HEK293 (cell line): ENCODE results near the gene IKZF1.

Experiments used
- ZNF426 ChIP-seq: fragments of 450-650 bp; formaldehyde crosslinking; IDR thresholded peaks from 2 replicates; pipeline ENCODE4 v1.5.1; 2017; ENCODE audit warnings: missing biosample characterization, missing genetic modification characterization, mild to moderate bottlenecking, inconsistent platforms, moderate library complexity
- ZNF677 ChIP-seq: fragments of 450-650 bp; IDR thresholded peaks from 2 replicates; pipeline ENCODE4 v1.5.0; 2018; ENCODE audit warnings: missing biosample characterization, mild to moderate bottlenecking, missing genetic modification characterization, moderate library complexity
- TF ChIP-seq, protein P1 (sequence below): fragments of 450-650 bp; formaldehyde crosslinking; IDR thresholded peaks from 2 replicates; pipeline ENCODE4 v1.5.1; 2016; ENCODE audit warnings: missing biosample characterization, missing genetic modification characterization

DNA sequence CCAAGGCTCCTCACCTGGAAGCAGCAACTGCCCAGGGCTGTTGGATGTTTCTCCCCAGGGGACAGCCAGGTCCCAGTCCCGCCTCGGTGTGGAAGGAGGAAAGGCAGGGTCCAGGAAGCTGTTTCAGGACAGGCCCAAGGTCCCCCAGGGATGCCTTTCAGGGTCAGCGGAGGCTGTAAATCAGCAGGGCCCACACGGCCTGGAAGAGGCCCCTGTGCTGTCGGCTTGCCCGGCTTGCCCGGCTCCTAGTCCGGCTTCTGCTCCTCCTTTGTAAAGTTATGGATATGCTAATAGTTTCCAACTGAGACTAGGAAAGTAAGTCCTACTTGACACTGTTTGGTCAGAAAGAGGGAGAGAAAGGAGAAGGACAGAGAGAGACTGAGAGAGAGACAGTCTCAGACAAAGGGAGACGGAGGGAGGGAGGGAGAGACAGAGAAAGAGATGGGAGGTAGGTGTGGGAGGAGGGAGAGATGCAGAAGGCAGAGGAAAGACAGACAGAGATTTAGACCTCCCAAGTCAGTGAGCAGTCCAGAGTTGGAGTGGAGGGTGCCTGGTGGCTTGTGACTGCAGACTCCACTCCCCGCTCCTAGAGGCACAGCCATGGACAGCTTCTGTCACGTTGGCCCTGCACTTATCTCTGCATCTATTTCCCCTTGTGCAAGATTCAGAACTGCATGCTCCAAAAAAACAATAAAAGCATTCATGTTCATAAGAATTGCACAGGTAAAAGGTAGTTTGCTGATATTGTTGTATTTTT, 10.5 kb downstream of the IKZF1 start:
- TF ChIP-seq ZNF426 (tag by site-specific recombination) (no peak), ZNF677 (tag by site-specific recombination) (no peak)
- TF ChIP-seq, protein P1, sequence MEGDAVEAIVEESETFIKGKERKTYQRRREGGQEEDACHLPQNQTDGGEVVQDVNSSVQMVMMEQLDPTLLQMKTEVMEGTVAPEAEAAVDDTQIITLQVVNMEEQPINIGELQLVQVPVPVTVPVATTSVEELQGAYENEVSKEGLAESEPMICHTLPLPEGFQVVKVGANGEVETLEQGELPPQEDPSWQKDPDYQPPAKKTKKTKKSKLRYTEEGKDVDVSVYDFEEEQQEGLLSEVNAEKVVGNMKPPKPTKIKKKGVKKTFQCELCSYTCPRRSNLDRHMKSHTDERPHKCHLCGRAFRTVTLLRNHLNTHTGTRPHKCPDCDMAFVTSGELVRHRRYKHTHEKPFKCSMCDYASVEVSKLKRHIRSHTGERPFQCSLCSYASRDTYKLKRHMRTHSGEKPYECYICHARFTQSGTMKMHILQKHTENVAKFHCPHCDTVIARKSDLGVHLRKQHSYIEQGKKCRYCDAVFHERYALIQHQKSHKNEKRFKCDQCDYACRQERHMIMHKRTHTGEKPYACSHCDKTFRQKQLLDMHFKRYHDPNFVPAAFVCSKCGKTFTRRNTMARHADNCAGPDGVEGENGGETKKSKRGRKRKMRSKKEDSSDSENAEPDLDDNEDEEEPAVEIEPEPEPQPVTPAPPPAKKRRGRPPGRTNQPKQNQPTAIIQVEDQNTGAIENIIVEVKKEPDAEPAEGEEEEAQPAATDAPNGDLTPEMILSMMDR = no peak
